Measurements from ENCODE around the gene CRYGN.

Gene CRYGN

DNA sequence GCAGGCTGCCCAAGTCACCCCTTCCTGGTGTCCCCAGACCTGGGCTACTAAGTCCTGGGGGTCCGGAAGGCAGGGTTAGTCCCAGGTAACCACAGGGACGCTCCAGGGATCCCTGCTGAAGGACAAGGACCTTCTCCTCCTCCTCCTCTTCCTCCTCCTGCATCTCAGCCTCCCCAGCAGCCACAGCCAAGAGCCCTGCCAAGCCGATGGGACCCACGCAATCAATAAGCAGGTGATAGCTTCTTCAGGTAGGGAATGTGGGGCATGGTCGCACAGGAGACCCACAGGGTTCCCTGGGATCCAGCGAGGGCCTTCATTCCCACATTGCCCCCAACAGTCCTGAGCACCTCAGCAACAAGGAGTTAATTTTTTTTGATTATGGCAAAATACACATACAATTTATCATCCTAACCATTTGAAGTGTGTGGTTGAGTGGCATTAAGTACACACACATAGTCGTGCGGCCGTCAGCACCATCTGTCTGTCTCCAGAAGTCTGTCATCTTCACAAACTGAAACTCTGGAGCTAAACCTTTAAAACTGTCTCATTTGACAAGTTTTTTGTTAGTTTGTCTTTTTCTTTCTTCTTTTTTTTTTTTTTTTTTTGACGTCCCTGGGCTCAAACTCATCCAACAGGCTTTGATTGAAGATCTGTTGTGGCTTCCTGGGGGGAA, 12.1 kb downstream of the CRYGN start:
- Histone ChIP-seq H3K4me1 (peaks cover 14% of the 10 kb centered on the region), H3K27me3 (ENCODE audit: control insufficient read depth, insufficient read depth, low read length) (no peaks in the 10 kb centered on the region), H3K79me2 (no peaks in the 10 kb centered on the region), H3K4me2 (ENCODE audit: low read length) (no peak overlapping the region), H3K27ac (no peak overlapping the region), H3K36me3 (ENCODE audit: control insufficient read depth, insufficient read depth, low read length) (no peaks in the 10 kb centered on the region), H2AFZ (no peak overlapping the region), H3K9me3 (ENCODE audit: control insufficient read depth, low read length) (no peaks in the 10 kb centered on the region), H3K4me3 (ENCODE audit: low read depth, low read length) (no peak overlapping the region), H3K9ac (no peak overlapping the region)
- TF ChIP-seq, protein P1, sequence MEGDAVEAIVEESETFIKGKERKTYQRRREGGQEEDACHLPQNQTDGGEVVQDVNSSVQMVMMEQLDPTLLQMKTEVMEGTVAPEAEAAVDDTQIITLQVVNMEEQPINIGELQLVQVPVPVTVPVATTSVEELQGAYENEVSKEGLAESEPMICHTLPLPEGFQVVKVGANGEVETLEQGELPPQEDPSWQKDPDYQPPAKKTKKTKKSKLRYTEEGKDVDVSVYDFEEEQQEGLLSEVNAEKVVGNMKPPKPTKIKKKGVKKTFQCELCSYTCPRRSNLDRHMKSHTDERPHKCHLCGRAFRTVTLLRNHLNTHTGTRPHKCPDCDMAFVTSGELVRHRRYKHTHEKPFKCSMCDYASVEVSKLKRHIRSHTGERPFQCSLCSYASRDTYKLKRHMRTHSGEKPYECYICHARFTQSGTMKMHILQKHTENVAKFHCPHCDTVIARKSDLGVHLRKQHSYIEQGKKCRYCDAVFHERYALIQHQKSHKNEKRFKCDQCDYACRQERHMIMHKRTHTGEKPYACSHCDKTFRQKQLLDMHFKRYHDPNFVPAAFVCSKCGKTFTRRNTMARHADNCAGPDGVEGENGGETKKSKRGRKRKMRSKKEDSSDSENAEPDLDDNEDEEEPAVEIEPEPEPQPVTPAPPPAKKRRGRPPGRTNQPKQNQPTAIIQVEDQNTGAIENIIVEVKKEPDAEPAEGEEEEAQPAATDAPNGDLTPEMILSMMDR (IDR thresholded peaks at IDR 0.05) = no peak

DNA sequence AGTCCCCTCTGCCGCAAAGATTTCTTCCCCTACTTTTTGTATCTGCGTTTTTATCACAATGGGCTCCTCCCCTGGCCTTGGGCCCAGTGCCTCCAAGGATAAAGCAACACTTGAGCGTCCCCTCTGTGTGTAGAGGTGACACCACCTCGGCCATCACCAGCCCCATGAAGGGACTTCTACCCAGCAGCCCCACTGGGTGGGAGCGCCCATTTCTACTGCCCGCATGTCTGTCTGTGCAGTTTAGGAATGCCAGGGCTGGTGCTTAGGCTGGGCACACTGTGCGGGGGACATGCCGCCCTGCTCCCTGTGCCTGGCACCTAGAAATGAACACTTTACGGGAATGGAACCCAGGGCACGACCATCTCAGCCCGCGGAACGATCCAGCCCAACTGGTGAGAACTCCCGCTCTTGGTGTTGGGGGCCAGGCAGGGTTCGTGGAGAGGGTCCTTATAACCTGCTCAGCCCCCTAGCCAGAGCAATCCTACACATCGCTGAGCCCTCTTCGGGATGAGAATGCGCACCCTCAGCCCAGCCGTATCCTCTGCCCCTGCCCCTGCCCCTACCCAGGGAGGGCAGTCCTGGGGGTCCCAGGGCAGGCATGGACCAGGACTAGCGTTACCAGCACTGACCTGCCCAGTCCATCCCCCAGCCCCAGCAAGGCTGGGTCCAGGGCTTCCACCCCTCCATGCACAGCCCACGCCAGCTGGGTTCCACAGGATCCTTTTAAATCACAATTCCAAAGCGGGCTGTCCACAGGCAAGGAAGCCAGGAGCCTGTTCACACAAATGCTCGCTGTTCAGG, 12.8 kb downstream of the CRYGN start:
- no peak overlapping the region for H3K27ac ChIP-seq
- TF ChIP-seq, protein P1 (IDR thresholded peaks at IDR 0.05) = no peak
- H3K36me3 ChIP-seq (ENCODE audit: control insufficient read depth, insufficient read depth, low read length) = no peaks in the 10 kb centered on the region
- H3K4me1 ChIP-seq = peaks cover 14% of the 10 kb centered on the region
- no peaks in the 10 kb centered on the region for H3K9me3 ChIP-seq (ENCODE audit: control insufficient read depth, low read length)
- H3K4me2 ChIP-seq (ENCODE audit: low read length) = no peak overlapping the region
- H2AFZ ChIP-seq = no peak overlapping the region
- no peaks in the 10 kb centered on the region for H3K79me2 ChIP-seq
- H3K4me3 ChIP-seq (ENCODE audit: low read depth, low read length) = no peak overlapping the region
- no peaks in the 10 kb centered on the region for H3K27me3 ChIP-seq (ENCODE audit: control insufficient read depth, insufficient read depth, low read length)
- H3K9ac ChIP-seq = no peak overlapping the region

DNA sequence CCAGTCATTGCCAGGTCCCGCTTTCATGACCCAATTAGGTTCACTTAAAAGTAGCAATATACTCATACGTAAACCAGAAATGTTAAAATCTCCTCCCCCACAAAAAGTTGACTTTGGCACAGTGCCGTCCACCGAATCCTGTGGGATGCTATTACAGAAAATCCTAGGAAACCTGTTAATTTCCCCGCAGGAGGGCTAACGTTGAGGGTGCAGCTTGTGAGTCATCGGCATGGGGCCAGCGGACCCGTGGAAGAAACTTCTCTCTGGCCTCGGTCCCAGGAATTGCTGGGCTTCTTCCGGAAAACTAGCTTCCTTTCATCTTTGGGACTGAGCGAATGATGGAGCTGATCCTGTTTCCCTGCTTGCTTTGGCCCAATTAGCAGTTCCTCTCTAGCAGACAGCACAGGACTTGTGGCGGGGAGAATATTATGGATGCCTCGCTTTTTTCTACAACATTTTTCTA, 13.5 kb downstream of the CRYGN start:
- Histone ChIP-seq H3K4me1 (peaks cover 14% of the 10 kb centered on the region), H3K27me3 (ENCODE audit: control insufficient read depth, insufficient read depth, low read length) (no peaks in the 10 kb centered on the region), H3K9ac (no peak overlapping the region), H3K9me3 (ENCODE audit: control insufficient read depth, low read length) (no peaks in the 10 kb centered on the region), H3K4me2 (ENCODE audit: low read length) (no peak overlapping the region), H3K79me2 (no peaks in the 10 kb centered on the region), H3K4me3 (ENCODE audit: low read depth, low read length) (no peak overlapping the region), H3K27ac (peak overlapping the region; percentile 19), H3K36me3 (ENCODE audit: control insufficient read depth, insufficient read depth, low read length) (no peaks in the 10 kb centered on the region), H2AFZ (no peak overlapping the region)
- TF ChIP-seq, protein P1 (IDR thresholded peaks at IDR 0.05) = no peak

GRCh38 chr7:151425670-151426440, 14.1 kb downstream of the CRYGN start:
- Histone ChIP-seq H3K4me2 (ENCODE audit: low read length) (no peak overlapping the region), H3K4me1 (peaks cover 14% of the 10 kb centered on the region), H3K9me3 (ENCODE audit: control insufficient read depth, low read length) (no peaks in the 10 kb centered on the region), H3K27me3 (ENCODE audit: control insufficient read depth, insufficient read depth, low read length) (no peaks in the 10 kb centered on the region), H3K4me3 (ENCODE audit: low read depth, low read length) (no peak overlapping the region), H3K36me3 (ENCODE audit: control insufficient read depth, insufficient read depth, low read length) (no peaks in the 10 kb centered on the region), H3K79me2 (no peaks in the 10 kb centered on the region), H3K9ac (no peak overlapping the region), H2AFZ (no peak overlapping the region), H3K27ac (no peak overlapping the region)
- TF ChIP-seq, protein P1 (IDR thresholded peaks at IDR 0.05) = no peak

All from parathyroid adenoma (tissue), 2 donors.